ENCODE measurements around the gene HORMAD1.
"Not testable (repeated sequence)": the region's sequence is repeated elsewhere in the genome, so short reads cannot be mapped to it uniquely, and the experiment has no call there.

The HORMAD1 gene, protein sequence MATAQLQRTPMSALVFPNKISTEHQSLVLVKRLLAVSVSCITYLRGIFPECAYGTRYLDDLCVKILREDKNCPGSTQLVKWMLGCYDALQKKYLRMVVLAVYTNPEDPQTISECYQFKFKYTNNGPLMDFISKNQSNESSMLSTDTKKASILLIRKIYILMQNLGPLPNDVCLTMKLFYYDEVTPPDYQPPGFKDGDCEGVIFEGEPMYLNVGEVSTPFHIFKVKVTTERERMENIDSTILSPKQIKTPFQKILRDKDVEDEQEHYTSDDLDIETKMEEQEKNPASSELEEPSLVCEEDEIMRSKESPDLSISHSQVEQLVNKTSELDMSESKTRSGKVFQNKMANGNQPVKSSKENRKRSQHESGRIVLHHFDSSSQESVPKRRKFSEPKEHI

DNA sequence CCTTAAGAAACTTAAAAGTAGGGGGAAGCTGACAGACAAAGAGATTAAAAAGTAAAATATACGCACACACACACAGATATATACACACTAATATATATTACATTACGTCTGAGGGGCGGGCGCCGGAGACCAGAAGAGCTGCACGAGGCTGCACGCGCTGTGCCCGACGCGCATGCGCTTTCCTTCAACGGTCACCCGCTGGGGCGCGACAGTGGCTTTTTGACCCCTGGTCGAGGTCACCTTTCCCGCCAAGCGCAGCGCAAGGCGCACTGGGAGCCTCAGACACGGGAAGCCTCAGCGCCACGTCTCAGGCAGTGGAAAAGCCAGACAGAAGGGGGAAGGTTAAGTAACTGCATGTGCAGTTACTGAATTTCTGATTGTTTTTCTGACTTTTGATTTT is at the start of gene HORMAD1:
TSS of gene HORMAD1 (minus strand) at position 193 of the 400 bp plus-strand sequence. CDS start 1,390 bp downstream, outside the sequence.
- ChIA-PET POLR2A (no interaction called here), CTCF (interaction anchor here (0.6 to 0.7 kb wide), 2 partner anchors 43 to 99 kb away, joined by 3 read pairs; no protein-coding TSS in a partner anchor)
- DNase-seq (ENCODE audit: extremely low spot score): no peak
- TF ChIP-seq, protein P1, sequence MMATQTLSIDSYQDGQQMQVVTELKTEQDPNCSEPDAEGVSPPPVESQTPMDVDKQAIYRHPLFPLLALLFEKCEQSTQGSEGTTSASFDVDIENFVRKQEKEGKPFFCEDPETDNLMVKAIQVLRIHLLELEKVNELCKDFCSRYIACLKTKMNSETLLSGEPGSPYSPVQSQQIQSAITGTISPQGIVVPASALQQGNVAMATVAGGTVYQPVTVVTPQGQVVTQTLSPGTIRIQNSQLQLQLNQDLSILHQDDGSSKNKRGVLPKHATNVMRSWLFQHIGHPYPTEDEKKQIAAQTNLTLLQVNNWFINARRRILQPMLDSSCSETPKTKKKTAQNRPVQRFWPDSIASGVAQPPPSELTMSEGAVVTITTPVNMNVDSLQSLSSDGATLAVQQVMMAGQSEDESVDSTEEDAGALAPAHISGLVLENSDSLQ (IDR thresholded peaks at IDR 0.05): no peak
- TF ChIP-seq CTBP1 (IDR thresholded peaks at IDR 0.05; ENCODE audit: borderline replicate concordance) (no peak), SUZ12 (IDR thresholded peaks at IDR 0.05) (no peak), LEF1 (IDR thresholded peaks at IDR 0.05; ENCODE audit: borderline replicate concordance) (no peak), ELF4 (IDR thresholded peaks at IDR 0.05) (no peak), NFRKB (IDR thresholded peaks at IDR 0.05) (no peak), SP1 (IDR thresholded peaks at IDR 0.05) (no peak), FOXM1 (IDR thresholded peaks at IDR 0.05; ENCODE audit: borderline replicate concordance) (no peak), TARDBP (IDR thresholded peaks at IDR 0.05) (no peak), FOXK2 (IDR thresholded peaks at IDR 0.05) (no peak), L3MBTL2 (conservative IDR thresholded peaks at IDR 0.05) (no peak), ZNF384 (IDR thresholded peaks at IDR 0.05) (no peak), ARNT (IDR thresholded peaks at IDR 0.05) (no peak)

GRCh38 chr1:150767704-150768103 is 47.0 kb upstream of the HORMAD1 start:
- POLR2A ChIA-PET: not testable (repeated sequence)
- CTCF ChIA-PET: interaction anchor here (0.6 to 0.8 kb wide), 2 partner anchors 11 to 33 kb away, joined by 3 to 8 read pairs; no protein-coding TSS in a partner anchor

GRCh38 chr1:150765977-150766301 is 45.2 kb upstream of the HORMAD1 start:
- DNase-seq (ENCODE audit: extremely low spot score); CTCF ChIA-PET; POLR2A ChIA-PET: not testable (repeated sequence)

More at GRCh38 chr1:150767704-150768103, 47.0 kb upstream of the HORMAD1 start:
- not testable (repeated sequence) for DNase-seq (ENCODE audit: extremely low spot score)

DNA sequence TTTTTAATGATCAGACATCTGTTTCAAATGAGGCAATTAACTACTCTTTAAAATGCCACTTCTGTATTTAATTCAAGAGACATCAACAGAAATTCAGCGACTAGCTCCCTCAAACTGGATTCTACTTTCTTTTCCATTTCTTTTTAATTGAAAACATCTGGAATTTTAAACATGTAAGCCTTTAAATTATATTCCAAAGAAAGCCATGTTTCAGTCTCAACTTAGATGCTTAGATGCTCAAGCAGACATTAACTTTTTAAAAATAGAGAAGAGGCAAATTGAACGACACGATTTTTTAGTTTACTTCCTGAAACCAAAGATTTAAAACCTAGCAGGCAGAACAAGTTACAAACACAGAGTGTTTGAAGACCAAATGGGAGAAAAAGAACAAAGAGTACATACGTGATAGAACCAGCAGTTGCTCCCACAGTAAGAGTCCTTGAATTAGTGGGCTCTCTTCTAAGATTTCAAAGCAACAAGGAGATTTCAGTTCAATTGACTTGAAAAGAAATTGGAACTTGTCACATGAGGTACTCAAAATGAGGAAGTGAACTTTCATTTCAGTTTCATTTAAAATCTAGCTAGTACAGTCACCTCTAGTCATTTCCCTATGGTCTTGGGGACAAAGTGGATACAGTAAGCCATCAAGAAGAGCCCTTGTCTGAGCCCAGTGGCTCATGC is 44.7 kb upstream of the HORMAD1 start, which contains the start of gene CTSS:
TSS of gene CTSS (minus strand) at position 483 of the 681 bp plus-strand sequence. CDS start 1,015 bp downstream, outside the sequence.
- POLR2A ChIA-PET: no interaction called here
- CTCF ChIA-PET: no interaction called here
- no peak for TF ChIP-seq BHLHE40 (IDR thresholded peaks at IDR 0.05; ENCODE audit: borderline replicate concordance)
- TF ChIP-seq HDGF (IDR thresholded peaks at IDR 0.05; ENCODE audit: borderline replicate concordance): no peak
- TF ChIP-seq LEF1 (IDR thresholded peaks at IDR 0.05; ENCODE audit: borderline replicate concordance): no peak
- TF ChIP-seq FOXM1 (IDR thresholded peaks at IDR 0.05; ENCODE audit: borderline replicate concordance): no peak
- TF ChIP-seq L3MBTL2 (conservative IDR thresholded peaks at IDR 0.05): no peak
- no peak for TF ChIP-seq CTBP1 (IDR thresholded peaks at IDR 0.05; ENCODE audit: borderline replicate concordance)
- no peak for DNase-seq (ENCODE audit: extremely low spot score)

DNA sequence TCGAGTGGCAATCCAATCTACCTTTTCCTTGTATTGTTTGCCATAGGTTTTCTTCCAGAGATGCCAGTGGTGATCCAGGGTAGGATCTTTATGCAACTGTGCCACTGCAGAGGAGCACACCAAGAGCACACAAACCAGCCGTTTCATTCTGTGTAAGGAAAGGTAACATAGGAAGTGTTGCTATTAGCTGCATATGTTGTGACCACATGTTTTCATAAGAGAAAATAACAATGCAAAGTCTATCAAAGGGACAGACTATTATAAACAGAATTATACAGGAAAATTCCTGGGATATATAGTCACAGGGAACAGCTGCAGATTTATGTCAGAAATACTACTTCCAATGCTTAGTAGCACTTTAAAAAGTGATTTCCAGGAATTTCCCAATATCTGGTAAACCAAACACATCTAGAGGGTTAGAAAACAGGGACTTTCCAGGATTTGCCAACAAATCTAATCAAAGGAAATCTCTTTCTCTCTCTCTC is 44.0 kb upstream of the HORMAD1 start:
- TF ChIP-seq SUZ12 (IDR thresholded peaks at IDR 0.05) (no peak), TARDBP (IDR thresholded peaks at IDR 0.05) (no peak), FOXM1 (IDR thresholded peaks at IDR 0.05; ENCODE audit: borderline replicate concordance) (no peak), FOXA1 (IDR thresholded peaks at IDR 0.05) (no peak), BHLHE40 (IDR thresholded peaks at IDR 0.05; ENCODE audit: borderline replicate concordance) (no peak), SP1 (IDR thresholded peaks at IDR 0.05) (no peak), ZNF384 (IDR thresholded peaks at IDR 0.05) (no peak), L3MBTL2 (conservative IDR thresholded peaks at IDR 0.05) (no peak), CTBP1 (IDR thresholded peaks at IDR 0.05; ENCODE audit: borderline replicate concordance) (no peak), LEF1 (IDR thresholded peaks at IDR 0.05; ENCODE audit: borderline replicate concordance) (no peak), NFRKB (IDR thresholded peaks at IDR 0.05) (no peak), FOXK2 (IDR thresholded peaks at IDR 0.05) (no peak), ELF4 (IDR thresholded peaks at IDR 0.05) (no peak), ARNT (IDR thresholded peaks at IDR 0.05) (no peak), HDGF (IDR thresholded peaks at IDR 0.05; ENCODE audit: borderline replicate concordance) (no peak)
- TF ChIP-seq, protein P1 (IDR thresholded peaks at IDR 0.05): no peak
- DNase-seq (ENCODE audit: extremely low spot score): no peak
- POLR2A ChIA-PET: no interaction called here
- CTCF ChIA-PET: no interaction called here

DNA sequence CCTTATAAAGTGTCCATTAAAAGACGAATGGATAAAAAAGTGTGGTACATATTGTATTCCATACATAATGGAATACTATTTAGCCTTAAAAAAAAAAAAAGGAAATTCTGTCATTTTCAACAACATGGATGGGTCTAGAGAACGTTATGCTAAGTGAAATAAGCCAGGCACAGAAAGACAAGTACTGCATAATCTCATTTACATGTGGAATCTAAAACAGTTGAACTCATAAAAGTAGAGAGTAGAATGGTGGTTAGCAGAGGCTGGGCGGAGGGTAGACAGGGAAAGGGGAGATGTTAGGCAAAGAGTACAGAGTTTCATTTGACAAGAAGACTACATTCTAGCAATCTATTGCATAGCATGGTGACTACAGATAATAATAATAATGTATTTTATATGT is 42.3 kb upstream of the HORMAD1 start:
- ChIA-PET CTCF (no interaction called here), POLR2A (no interaction called here)
- no peak for DNase-seq (ENCODE audit: extremely low spot score)
- TF ChIP-seq SP1 (IDR thresholded peaks at IDR 0.05): no peak
- no peak for TF ChIP-seq FOXK2 (IDR thresholded peaks at IDR 0.05)
- TF ChIP-seq LEF1 (IDR thresholded peaks at IDR 0.05; ENCODE audit: borderline replicate concordance): no peak
- TF ChIP-seq, protein P1 (IDR thresholded peaks at IDR 0.05): no peak
- TF ChIP-seq FOXM1 (IDR thresholded peaks at IDR 0.05; ENCODE audit: borderline replicate concordance): no peak
- no peak for TF ChIP-seq ELF4 (IDR thresholded peaks at IDR 0.05)
- no peak for TF ChIP-seq FOXA1 (IDR thresholded peaks at IDR 0.05)
- no peak for TF ChIP-seq ARNT (IDR thresholded peaks at IDR 0.05)
- no peak for TF ChIP-seq NFRKB (IDR thresholded peaks at IDR 0.05)
